ENCODE data around the gene ESYT1. TPM values are rescaled to one million over a fixed set of nuclear protein-coding genes. Genes with fewer than 3 reads are reported as not detected.

ESYT1 gene
- total and polyA plus RNA-seq, 9 donors, result 63.7 to 90.9 (median 86.1) TPM

GRCh38 chr12:56172839-56173238, 44.8 kb downstream of the ESYT1 start:
- Histone ChIP-seq H3K4me1 (ENCODE audit: control insufficient read depth, insufficient read depth, low read length) (no peaks in the 10 kb centered on the region), H3K9me3 (replicated peaks; ENCODE audit: control insufficient read depth, low read depth, low read length) (no peaks in the 10 kb centered on the region), H3K4me3 (ENCODE audit: low read length) (no peak overlapping the region), H3K36me3 (ENCODE audit: control insufficient read depth, insufficient read depth, low read length) (peaks cover 87% of the 10 kb centered on the region), H3K27ac (ENCODE audit: low read length) (no peak overlapping the region), H3K27me3 (ENCODE audit: control insufficient read depth, insufficient read depth, low read length) (no peaks in the 10 kb centered on the region)
- WGBS (ENCODE audit: insufficient coverage), result 87% methylated on average over 4 of the region's 7 CpGs
- DNase-seq, result no peak

GRCh38 chr12:56178347-56178746, 50.3 kb downstream of the ESYT1 start:
- H3K36me3 ChIP-seq (ENCODE audit: control insufficient read depth, insufficient read depth, low read length), result peaks cover 69% of the 10 kb centered on the region
- H3K27me3 ChIP-seq (ENCODE audit: control insufficient read depth, insufficient read depth, low read length), result no peaks in the 10 kb centered on the region
- no peak overlapping the region for H3K4me3 ChIP-seq (ENCODE audit: low read length)
- H3K27ac ChIP-seq (ENCODE audit: low read length), result no peak overlapping the region
- WGBS (ENCODE audit: insufficient coverage), result no CpG with 5 or more reads among the region's 3 CpGs
- no peaks in the 10 kb centered on the region for H3K4me1 ChIP-seq (ENCODE audit: control insufficient read depth, insufficient read depth, low read length)
- no peaks in the 10 kb centered on the region for H3K9me3 ChIP-seq (replicated peaks; ENCODE audit: control insufficient read depth, low read depth, low read length)
- no peak for DNase-seq

GRCh38 chr12:56186957-56187356, 58.9 kb downstream of the ESYT1 start:
- WGBS (ENCODE audit: insufficient coverage), result no CpG with 5 or more reads among the region's 2 CpGs

DNA sequence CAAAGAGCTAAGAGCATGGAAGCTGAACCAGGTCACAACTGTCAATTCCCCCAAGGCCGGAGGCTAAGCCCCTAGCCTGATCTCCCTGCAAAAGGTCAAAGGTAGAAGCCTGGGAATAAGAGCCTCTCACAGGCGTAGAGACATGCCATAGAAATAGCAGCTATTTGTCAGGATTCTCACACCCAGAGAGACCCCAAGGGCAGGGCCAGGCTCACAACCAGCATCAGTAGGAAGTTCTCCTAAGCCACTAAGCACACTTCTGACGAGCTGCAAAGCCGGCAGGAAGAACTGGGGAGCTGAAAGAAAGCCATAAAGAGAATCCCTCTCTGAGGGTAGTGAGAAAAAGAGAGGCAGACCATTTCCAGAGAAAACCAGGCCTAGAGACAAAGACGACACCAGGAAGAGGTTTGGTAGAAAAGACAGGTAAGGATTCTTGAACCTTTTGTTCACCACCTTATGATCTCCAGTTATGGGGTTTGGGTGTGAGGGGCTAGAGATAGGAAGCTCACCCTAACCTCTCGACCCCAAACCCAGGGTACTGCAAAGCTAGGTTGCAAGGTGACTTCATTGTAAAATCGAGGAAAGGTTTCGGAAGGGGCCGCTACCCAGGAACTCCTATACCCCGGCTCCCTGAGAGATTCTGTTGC, 60.2 kb downstream of the ESYT1 start:
- no peak for DNase-seq
- Histone ChIP-seq H3K4me3 (ENCODE audit: low read length) (peak overlapping the region; percentile 59), H3K9me3 (replicated peaks; ENCODE audit: control insufficient read depth, low read depth, low read length) (no peaks in the 10 kb centered on the region), H3K27ac (ENCODE audit: low read length) (peak overlapping the region; percentile 73), H3K27me3 (ENCODE audit: control insufficient read depth, insufficient read depth, low read length) (no peaks in the 10 kb centered on the region), H3K4me1 (ENCODE audit: control insufficient read depth, insufficient read depth, low read length) (peaks cover 20% of the 10 kb centered on the region), H3K36me3 (ENCODE audit: control insufficient read depth, insufficient read depth, low read length) (peaks cover 35% of the 10 kb centered on the region)
- 20% methylated on average over 1 of the region's 10 CpGs for WGBS (ENCODE audit: insufficient coverage)

More at GRCh38 chr12:56186957-56187356, 58.9 kb downstream of the ESYT1 start:
- H3K4me3 ChIP-seq (ENCODE audit: low read length), result no peak overlapping the region
- H3K36me3 ChIP-seq (ENCODE audit: control insufficient read depth, insufficient read depth, low read length), result peaks cover 41% of the 10 kb centered on the region
- peaks cover 20% of the 10 kb centered on the region for H3K4me1 ChIP-seq (ENCODE audit: control insufficient read depth, insufficient read depth, low read length)
- DNase-seq, result no peak
- no peaks in the 10 kb centered on the region for H3K27me3 ChIP-seq (ENCODE audit: control insufficient read depth, insufficient read depth, low read length)
- no peak overlapping the region for H3K27ac ChIP-seq (ENCODE audit: low read length)
- no peaks in the 10 kb centered on the region for H3K9me3 ChIP-seq (replicated peaks; ENCODE audit: control insufficient read depth, low read depth, low read length)

- peak overlapping the region; percentile 59 for H3K4me3 ChIP-seq (ENCODE audit: low read length)
- DNase-seq, result peak; percentile 35
Observed at GRCh38 chr12:56188778-56189098, 60.7 kb downstream of the ESYT1 start.

DNA sequence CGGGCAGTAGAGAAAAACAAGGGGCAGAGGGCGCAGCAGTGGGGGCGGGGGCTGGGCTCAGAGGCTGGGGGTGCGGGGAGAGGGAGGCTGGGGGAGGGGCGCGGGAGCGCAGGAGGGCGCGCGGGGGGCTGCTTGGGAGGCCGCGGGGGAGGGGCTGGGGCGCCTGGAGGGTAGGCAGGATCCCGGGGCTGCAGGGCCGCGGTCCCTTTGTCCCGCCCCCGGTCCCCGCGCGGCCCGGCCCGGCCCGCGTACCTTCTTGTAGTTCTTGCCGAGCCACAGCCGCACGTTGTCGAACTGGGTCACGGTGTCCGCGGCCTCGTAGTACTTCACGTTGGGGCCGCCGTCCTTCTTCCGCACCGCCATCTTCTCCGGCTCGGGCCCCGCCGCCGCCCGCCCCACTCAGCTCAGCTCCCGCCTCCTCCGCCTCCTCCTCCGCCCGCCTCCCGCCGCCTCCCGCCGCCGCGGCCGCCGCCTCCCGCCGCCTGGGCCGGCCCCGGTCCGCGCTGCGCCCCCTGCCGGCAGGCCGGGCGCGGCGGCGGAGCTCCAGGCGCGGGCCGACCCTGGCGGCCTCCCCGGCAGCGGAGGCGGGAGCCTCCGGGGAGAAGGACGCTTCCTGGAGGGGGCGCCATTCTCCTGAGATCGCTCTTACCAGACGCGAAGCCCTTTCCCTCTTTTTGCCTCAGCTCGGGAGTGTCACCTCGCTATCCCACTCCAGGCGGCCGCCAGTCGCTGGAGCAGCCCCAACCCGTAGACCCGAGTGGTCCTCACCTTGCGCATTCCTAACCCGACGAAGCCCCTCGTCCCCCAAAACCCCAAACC, 61.2 kb downstream of the ESYT1 start, which contains the start of gene SMARCC2:
TSS of gene SMARCC2 (minus strand) at position 385 of the 819 bp plus-strand sequence. CDS start at position 363, 22 bp downstream.
- Histone ChIP-seq H3K27me3 (ENCODE audit: control insufficient read depth, insufficient read depth, low read length) (no peaks in the 10 kb centered on the region), H3K9me3 (replicated peaks; ENCODE audit: control insufficient read depth, low read depth, low read length) (no peaks in the 10 kb centered on the region), H3K27ac (ENCODE audit: low read length) (peak within 1 kb of the TSS; percentile 96), H3K4me1 (ENCODE audit: control insufficient read depth, insufficient read depth, low read length) (peaks cover 20% of the 10 kb centered on the region), H3K36me3 (ENCODE audit: control insufficient read depth, insufficient read depth, low read length) (peaks cover 26% of the 10 kb centered on the region), H3K4me3 (ENCODE audit: low read length) (peak within 1 kb of the TSS; percentile 80)
- DNase-seq, result peak; percentile 93
- 0% methylated on average over 71 of the region's 93 CpGs for WGBS (ENCODE audit: insufficient coverage)

More at GRCh38 chr12:56188778-56189098, 60.7 kb downstream of the ESYT1 start:
- under 1% methylated on average over 13 of the region's 17 CpGs for WGBS (ENCODE audit: insufficient coverage)
- Histone ChIP-seq H3K27me3 (ENCODE audit: control insufficient read depth, insufficient read depth, low read length) (no peaks in the 10 kb centered on the region), H3K27ac (ENCODE audit: low read length) (peak overlapping the region; percentile 73), H3K4me1 (ENCODE audit: control insufficient read depth, insufficient read depth, low read length) (peaks cover 20% of the 10 kb centered on the region), H3K9me3 (replicated peaks; ENCODE audit: control insufficient read depth, low read depth, low read length) (no peaks in the 10 kb centered on the region), H3K36me3 (ENCODE audit: control insufficient read depth, insufficient read depth, low read length) (peaks cover 32% of the 10 kb centered on the region)

- peak; percentile 95 for DNase-seq
- peak overlapping the region; percentile 96 for H3K27ac ChIP-seq (ENCODE audit: low read length)
- WGBS (ENCODE audit: insufficient coverage), result 2% methylated on average over 13 of the region's 42 CpGs
- H3K27me3 ChIP-seq (ENCODE audit: control insufficient read depth, insufficient read depth, low read length), result no peaks in the 10 kb centered on the region
- H3K4me1 ChIP-seq (ENCODE audit: control insufficient read depth, insufficient read depth, low read length), result peaks cover 20% of the 10 kb centered on the region
- H3K4me3 ChIP-seq (ENCODE audit: low read length), result peak overlapping the region; percentile 80
- no peaks in the 10 kb centered on the region for H3K9me3 ChIP-seq (replicated peaks; ENCODE audit: control insufficient read depth, low read depth, low read length)
- H3K36me3 ChIP-seq (ENCODE audit: control insufficient read depth, insufficient read depth, low read length), result peaks cover 19% of the 10 kb centered on the region
Observed at GRCh38 chr12:56189918-56190694, 62.0 kb downstream of the ESYT1 start.

DNA sequence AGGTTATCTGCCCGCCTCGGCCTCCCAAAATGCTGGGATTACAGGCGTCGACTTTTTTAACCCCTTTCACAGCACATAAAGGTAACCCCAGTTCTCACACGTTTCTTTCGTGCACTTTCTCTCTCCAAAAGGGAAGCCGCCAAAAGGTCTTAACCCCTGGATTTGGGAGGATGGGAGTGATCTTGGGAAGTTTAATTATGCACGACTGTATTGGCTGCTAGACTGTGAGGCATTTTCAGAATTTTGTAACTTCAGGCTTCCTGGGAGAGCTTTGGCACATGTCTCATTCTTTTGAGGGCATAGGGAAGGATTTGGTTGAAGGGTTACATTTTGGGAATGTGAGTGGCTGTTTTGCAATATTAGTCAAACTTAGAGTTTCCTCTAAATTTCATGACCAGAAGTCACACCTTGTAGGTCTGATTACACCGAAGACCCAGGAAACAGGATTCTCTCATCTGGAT, 62.7 kb downstream of the ESYT1 start:
- peak; percentile 23 for DNase-seq
- H3K27ac ChIP-seq (ENCODE audit: low read length), result no peak overlapping the region

GRCh38 chr12:56192582-56192981, 64.5 kb downstream of the ESYT1 start:
- Histone ChIP-seq H3K9me3 (replicated peaks; ENCODE audit: control insufficient read depth, low read depth, low read length) (no peaks in the 10 kb centered on the region), H3K36me3 (ENCODE audit: control insufficient read depth, insufficient read depth, low read length) (peaks cover 2% of the 10 kb centered on the region), H3K27ac (ENCODE audit: low read length) (no peak overlapping the region), H3K27me3 (ENCODE audit: control insufficient read depth, insufficient read depth, low read length) (no peaks in the 10 kb centered on the region), H3K4me3 (ENCODE audit: low read length) (no peak overlapping the region), H3K4me1 (ENCODE audit: control insufficient read depth, insufficient read depth, low read length) (peaks cover 16% of the 10 kb centered on the region)
- no peak for DNase-seq

More for the DNA sequence above, 62.7 kb downstream of the ESYT1 start:
- Histone ChIP-seq H3K9me3 (replicated peaks; ENCODE audit: control insufficient read depth, low read depth, low read length) (no peaks in the 10 kb centered on the region), H3K4me1 (ENCODE audit: control insufficient read depth, insufficient read depth, low read length) (peaks cover 20% of the 10 kb centered on the region), H3K27me3 (ENCODE audit: control insufficient read depth, insufficient read depth, low read length) (no peaks in the 10 kb centered on the region), H3K4me3 (ENCODE audit: low read length) (peak overlapping the region; percentile 80), H3K36me3 (ENCODE audit: control insufficient read depth, insufficient read depth, low read length) (peaks cover 15% of the 10 kb centered on the region)
- WGBS (ENCODE audit: insufficient coverage), result 0% methylated on average over 1 of the region's 9 CpGs

All from muscle of leg (tissue), 11 donors.